Keratinocyte (primary cell): ENCODE measurements around the gene ATF7.

Source experiments
- CTCF ChIP-seq, 3 experiments: IDR thresholded peaks in 1 of 3; conservative IDR thresholded peaks in 1 of 3; optimal IDR thresholded peaks in 1 of 3; 2 replicates in 2 of 3; 3 replicates in 1 of 3; pipeline versions ENCODE3 to v1.5.1; 2011; ENCODE audit warnings: low read length in 3 of 3, mild to moderate bottlenecking in 3 of 3, moderate library complexity in 2 of 3, control low read depth in 1 of 3, inconsistent platforms in 1 of 3; ENCODE audit not compliant: insufficient read depth in 2 of 3; ENCODE audit errors: extremely low read depth in 1 of 3
- EZH2 ChIP-seq: IDR thresholded peaks from one replicate; pipeline ENCODE4 v1.6.1; 2012; ENCODE audit warnings: inconsistent platforms, mild to moderate bottlenecking, low read length, moderate library complexity

- TF ChIP-seq CTCF (optimal IDR thresholded peaks at IDR 0.05 in 1 of 3, IDR thresholded peaks at IDR 0.05 in 1 of 3, conservative IDR thresholded peaks at IDR 0.05 in 1 of 3; ENCODE audit: extremely low read depth in 1 of 3, insufficient read depth in 2 of 3, low read length in 3 of 3) (no peak), EZH2 (no peak)
Observed at GRCh38 chr12:53480491-53481442, 145.4 kb downstream of the ATF7 start.
